ENCODE results near the gene FAM210B. TPM values are rescaled to one million over a fixed set of nuclear protein-coding genes. Genes with fewer than 3 reads are reported as not detected.

FAM210B gene
- total RNA-seq, 4 donors from 2014 or later = 15.3 to 30.7 (median 25.5) TPM

GRCh38 chr20:56414842-56415765 lies 56.3 kb downstream of the FAM210B start:
- Histone ChIP-seq H3K4me3 (no peak overlapping the region), H3K27me3 (no peaks in the 10 kb centered on the region), H3K9me3 (no peaks in the 10 kb centered on the region), H3K36me3 (no peaks in the 10 kb centered on the region), H3K4me1 (peaks cover 0 to 7% (median 0%) of the 10 kb centered on the region in 4 donors), H3K27ac (no peak overlapping the region)
- no peak for TF ChIP-seq POLR2AphosphoS5 (IDR thresholded peaks at IDR 0.05)
- 85 to 87% methylated on average over 7 to 12 of the region's 12 CpGs for whole genome bisulfite sequencing, 2 donors (ENCODE audit: low coverage in 1 of 2)
- DNase-seq = no peak
- in situ Hi-C loops (cut with MboI; ENCODE audit: low pct_ligation_motif_present in 1 of 4, low pct_unique_long_range_greater_than_20kb in 1 of 4, low sequenced_read_pairs in 3 of 4) (no loop called here), intact Hi-C loops (cut with DNase I; ENCODE audit: low total_unique reads) (no loop called here)

DNA sequence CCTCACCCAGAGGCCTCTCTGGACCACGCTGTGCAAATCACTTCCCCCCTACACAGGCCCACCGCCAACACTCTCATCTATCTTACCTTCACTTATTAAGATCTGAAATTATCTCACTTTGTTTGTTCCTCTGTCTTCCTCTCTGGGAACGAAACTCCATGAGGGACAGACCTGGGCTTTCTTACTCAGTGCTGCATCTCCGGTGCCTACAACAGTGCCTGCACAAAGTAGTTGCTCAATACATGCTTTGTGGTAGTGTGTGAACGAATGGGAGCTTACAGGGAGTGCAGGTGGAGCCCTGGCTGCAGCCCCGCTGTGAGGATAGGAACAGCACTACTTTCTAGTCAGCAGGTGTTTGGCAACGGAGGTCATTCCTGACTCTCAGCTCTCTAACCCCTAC lies 58.6 kb downstream of the FAM210B start:
- Histone ChIP-seq H3K9me3 (no peaks in the 10 kb centered on the region), H3K27me3 (no peaks in the 10 kb centered on the region), H3K4me3 (no peak overlapping the region), H3K27ac (peak overlapping the region in 1 of 4 donors; percentile 39), H3K36me3 (no peaks in the 10 kb centered on the region), H3K4me1 (no peaks in the 10 kb centered on the region)
- WGBS, 2 donors (ENCODE audit: low coverage in 1 of 2) = 86 to 95% methylated on average over 2 to 7 of the region's 7 CpGs
- TF ChIP-seq POLR2A (IDR thresholded peaks at IDR 0.05) (no peak), POLR2AphosphoS5 (IDR thresholded peaks at IDR 0.05) (no peak), EP300 (IDR thresholded peaks at IDR 0.05; ENCODE audit: low read depth) (no peak)
- TF ChIP-seq, protein P1, sequence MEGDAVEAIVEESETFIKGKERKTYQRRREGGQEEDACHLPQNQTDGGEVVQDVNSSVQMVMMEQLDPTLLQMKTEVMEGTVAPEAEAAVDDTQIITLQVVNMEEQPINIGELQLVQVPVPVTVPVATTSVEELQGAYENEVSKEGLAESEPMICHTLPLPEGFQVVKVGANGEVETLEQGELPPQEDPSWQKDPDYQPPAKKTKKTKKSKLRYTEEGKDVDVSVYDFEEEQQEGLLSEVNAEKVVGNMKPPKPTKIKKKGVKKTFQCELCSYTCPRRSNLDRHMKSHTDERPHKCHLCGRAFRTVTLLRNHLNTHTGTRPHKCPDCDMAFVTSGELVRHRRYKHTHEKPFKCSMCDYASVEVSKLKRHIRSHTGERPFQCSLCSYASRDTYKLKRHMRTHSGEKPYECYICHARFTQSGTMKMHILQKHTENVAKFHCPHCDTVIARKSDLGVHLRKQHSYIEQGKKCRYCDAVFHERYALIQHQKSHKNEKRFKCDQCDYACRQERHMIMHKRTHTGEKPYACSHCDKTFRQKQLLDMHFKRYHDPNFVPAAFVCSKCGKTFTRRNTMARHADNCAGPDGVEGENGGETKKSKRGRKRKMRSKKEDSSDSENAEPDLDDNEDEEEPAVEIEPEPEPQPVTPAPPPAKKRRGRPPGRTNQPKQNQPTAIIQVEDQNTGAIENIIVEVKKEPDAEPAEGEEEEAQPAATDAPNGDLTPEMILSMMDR (IDR thresholded peaks at IDR 0.05) = no peak
- DNase-seq = no peak
- intact Hi-C loops (cut with DNase I; ENCODE audit: low total_unique reads) = no loop called here
- in situ Hi-C loops (cut with MboI; ENCODE audit: low pct_ligation_motif_present in 1 of 4, low pct_unique_long_range_greater_than_20kb in 1 of 4, low sequenced_read_pairs in 3 of 4) = no loop called here

- Histone ChIP-seq H3K36me3 (no peaks in the 10 kb centered on the region), H3K4me1 (peaks cover 0 to 4% (median 0%) of the 10 kb centered on the region in 4 donors), H3K27me3 (no peaks in the 10 kb centered on the region), H3K9me3 (no peaks in the 10 kb centered on the region), H3K4me3 (no peak overlapping the region), H3K27ac (peak overlapping the region; percentile 33 to 69 (median 48))
- WGBS, 2 donors (ENCODE audit: low coverage in 1 of 2) = 87 to 88% methylated on average over 1 to 4 of the region's 4 CpGs
- DNase-seq = no peak
- in situ Hi-C loops (cut with MboI; ENCODE audit: low pct_ligation_motif_present in 1 of 4, low pct_unique_long_range_greater_than_20kb in 1 of 4, low sequenced_read_pairs in 3 of 4) (no loop called here), intact Hi-C loops (cut with DNase I; ENCODE audit: low total_unique reads) (no loop called here)
- TF ChIP-seq POLR2A (IDR thresholded peaks at IDR 0.05) (no peak), EP300 (IDR thresholded peaks at IDR 0.05; ENCODE audit: low read depth) (no peak), POLR2AphosphoS5 (IDR thresholded peaks at IDR 0.05) (no peak)
- TF ChIP-seq, protein P1 (IDR thresholded peaks at IDR 0.05) = no peak
Observed at GRCh38 chr20:56417911-56418310, 59.1 kb downstream of the FAM210B start.

Other genes with a start within 250 kb of the FAM210B start
- gene MC3R, start 110.2 kb upstream of the FAM210B start, total RNA-seq = not detected
- 10 to 100 TPM in 1 of 4 donors, 1 to 10 TPM in 2, under 1 TPM in 1; 0.75 to 12.4 (median 4.9) TPM for gene AURKA, start 33.2 kb downstream of the FAM210B start, total RNA-seq
- gene CSTF1, start 33.7 kb downstream of the FAM210B start, total RNA-seq = 10 to 100 TPM in 2 of 4 donors, 1 to 10 TPM in 2; 5.2 to 21.8 (median 14.2) TPM
- 1 to 10 TPM in 3 of 4 donors, not detected in 1; 1.1 to 1.4 (median 1.1) TPM for gene CASS4, start 53.3 kb downstream of the FAM210B start, total RNA-seq
- 100 to 1,000 TPM in 1 of 4 donors, 10 to 100 TPM in 3; 49.5 to 130 (median 50.5) TPM for gene RTF2, start 109.7 kb downstream of the FAM210B start, total RNA-seq
- gene FAM209A, start 165.8 kb downstream of the FAM210B start, total RNA-seq = not detected
- 1 to 10 TPM in 1 of 4 donors, not detected in 3; 1.9 TPM for gene FAM209B, start 174.3 kb downstream of the FAM210B start, total RNA-seq

Measured in transverse colon (tissue), 4 donors.